Measurements from ENCODE around the gene INSIG1. TPM values are rescaled to one million over a fixed set of nuclear protein-coding genes. Genes with fewer than 3 reads are reported as not detected.

Gene INSIG1
- total and polyA plus RNA-seq, 8 donors: 13.0 to 59.2 (median 37.1) TPM

GRCh38 chr7:155323001-155323638 is 25.4 kb downstream of the INSIG1 start:
- ATAC-seq: no peak
- no peak for DNase-seq
- no peak for FAIRE-seq
- H3K27me3 ChIP-seq: no peaks in the 10 kb centered on the region
- no peaks in the 10 kb centered on the region for H3K9me3 ChIP-seq
- H3K4me1 ChIP-seq: no peaks in the 10 kb centered on the region
- H3K36me3 ChIP-seq: no peaks in the 10 kb centered on the region
- no peak for TF ChIP-seq CTCF (IDR thresholded peaks at IDR 0.05)
- intact Hi-C loops (cut with DNase I): no loop called here
- H3K27ac ChIP-seq: no peak overlapping the region
- no peak overlapping the region for H3K4me3 ChIP-seq

DNA sequence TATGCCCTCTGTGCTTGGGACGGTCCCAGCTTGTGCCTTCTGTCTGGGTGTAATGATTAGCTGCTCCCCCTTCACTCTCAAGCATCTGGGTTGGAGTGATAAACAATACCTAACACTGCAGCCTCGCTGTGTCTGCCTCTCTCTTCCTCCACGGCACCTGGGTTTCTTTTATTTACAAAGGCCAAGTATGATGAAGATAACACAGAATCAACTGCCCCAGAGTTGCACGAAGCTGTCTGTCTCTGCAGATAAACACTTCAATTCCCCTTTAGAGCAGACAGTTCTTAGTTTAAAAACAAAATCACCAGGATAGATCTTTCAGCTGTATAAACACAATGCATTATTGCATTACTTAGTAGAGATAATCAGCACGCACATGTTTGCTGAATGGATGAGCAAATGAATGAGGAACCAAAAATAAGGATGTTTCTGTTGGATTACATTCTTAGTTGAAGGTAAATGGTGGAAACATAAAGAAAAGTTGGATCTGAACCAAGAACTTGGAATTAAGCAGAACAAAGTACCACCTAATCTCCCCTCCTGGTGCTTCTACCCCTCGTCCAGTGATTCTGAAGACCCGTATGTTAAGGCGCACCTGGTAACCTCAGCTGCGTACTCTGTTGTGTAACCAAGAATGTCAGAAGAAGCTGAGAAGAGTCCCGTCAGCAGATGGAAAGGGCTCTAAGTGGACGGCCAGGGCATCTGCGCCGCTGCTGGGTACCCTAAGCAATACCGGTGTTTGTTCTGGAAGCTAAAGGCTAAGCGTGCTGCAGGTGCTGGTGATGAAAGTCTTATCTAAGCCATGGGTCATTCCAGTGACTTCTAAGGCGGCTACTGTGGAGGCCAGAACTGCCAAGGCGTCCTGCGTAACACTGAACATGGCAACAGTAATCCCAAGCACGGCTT is 26.6 kb downstream of the INSIG1 start:
- Histone ChIP-seq H3K4me1 (no peaks in the 10 kb centered on the region), H3K36me3 (no peaks in the 10 kb centered on the region), H3K27me3 (no peaks in the 10 kb centered on the region), H3K4me3 (no peak overlapping the region), H3K27ac (no peak overlapping the region), H3K9me3 (no peaks in the 10 kb centered on the region)
- intact Hi-C loops (cut with DNase I): no loop called here
- 51 to 56% methylated on average over 19 of the region's 19 CpGs for WGBS, 2 donors
- no peak for FAIRE-seq
- no peak for DNase-seq
- peak in 1 of 4 donors; percentile 13 for ATAC-seq
- TF ChIP-seq CTCF (IDR thresholded peaks at IDR 0.05): no peak

- intact Hi-C loops (cut with DNase I): no loop called here
- no peaks in the 10 kb centered on the region for H3K4me1 ChIP-seq
- no peak overlapping the region for H3K27ac ChIP-seq
- H3K36me3 ChIP-seq: no peaks in the 10 kb centered on the region
- DNase-seq (no peak), ATAC-seq (no peak), FAIRE-seq (no peak)
- no peak overlapping the region for H3K4me3 ChIP-seq
- H3K27me3 ChIP-seq: no peaks in the 10 kb centered on the region
- H3K9me3 ChIP-seq: no peaks in the 10 kb centered on the region
- TF ChIP-seq CTCF (IDR thresholded peaks at IDR 0.05): no peak
- 90 to 93% methylated on average over 2 of the region's 2 CpGs for WGBS, 2 donors
Measured at GRCh38 chr7:155324918-155325235, 27.2 kb downstream of the INSIG1 start.

DNA sequence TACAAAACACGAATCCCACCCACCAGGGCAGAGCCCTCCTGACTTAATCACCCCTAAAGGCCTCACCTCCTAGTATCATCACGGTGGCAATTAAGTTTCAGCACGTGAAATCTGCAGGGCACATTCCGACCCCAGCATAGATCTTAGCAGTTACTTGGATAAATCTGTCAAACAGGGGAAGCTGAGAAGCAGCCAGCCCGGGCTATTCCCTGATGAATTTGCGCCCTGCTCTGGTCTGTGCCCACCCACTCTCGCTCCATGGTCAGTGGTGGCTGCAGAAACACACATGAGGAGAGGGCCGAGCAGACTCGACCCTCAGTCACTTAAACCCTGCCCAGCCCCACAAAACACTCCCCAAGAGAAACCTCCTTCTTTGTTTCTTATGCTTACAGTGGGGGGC is 28.7 kb downstream of the INSIG1 start:
- no peak for ATAC-seq
- H3K27me3 ChIP-seq: no peaks in the 10 kb centered on the region
- TF ChIP-seq CTCF (IDR thresholded peaks at IDR 0.05): no peak
- H3K4me1 ChIP-seq: no peaks in the 10 kb centered on the region
- FAIRE-seq: no peak
- H3K36me3 ChIP-seq: no peaks in the 10 kb centered on the region
- intact Hi-C loops (cut with DNase I): no loop called here
- no peak for DNase-seq
- WGBS, 2 donors: 56 to 74% methylated on average over 9 of the region's 9 CpGs
- H3K4me3 ChIP-seq: no peak overlapping the region
- no peak overlapping the region for H3K27ac ChIP-seq
- no peaks in the 10 kb centered on the region for H3K9me3 ChIP-seq
